NCI-H1105 treated with DMSO at 0.1 percent for 48 hours (cell line): Measurements from ENCODE around the gene ANGPTL8.
A peak's percentile ranks its signal among the peaks of the same experiment; 100 is the strongest.

ENCODE experiments used
- DNase-seq: peaks from one replicate; lab custom pipeline; 2025; lab: John Stamatoyannopoulos, UW

ANGPTL8 gene

DNA sequence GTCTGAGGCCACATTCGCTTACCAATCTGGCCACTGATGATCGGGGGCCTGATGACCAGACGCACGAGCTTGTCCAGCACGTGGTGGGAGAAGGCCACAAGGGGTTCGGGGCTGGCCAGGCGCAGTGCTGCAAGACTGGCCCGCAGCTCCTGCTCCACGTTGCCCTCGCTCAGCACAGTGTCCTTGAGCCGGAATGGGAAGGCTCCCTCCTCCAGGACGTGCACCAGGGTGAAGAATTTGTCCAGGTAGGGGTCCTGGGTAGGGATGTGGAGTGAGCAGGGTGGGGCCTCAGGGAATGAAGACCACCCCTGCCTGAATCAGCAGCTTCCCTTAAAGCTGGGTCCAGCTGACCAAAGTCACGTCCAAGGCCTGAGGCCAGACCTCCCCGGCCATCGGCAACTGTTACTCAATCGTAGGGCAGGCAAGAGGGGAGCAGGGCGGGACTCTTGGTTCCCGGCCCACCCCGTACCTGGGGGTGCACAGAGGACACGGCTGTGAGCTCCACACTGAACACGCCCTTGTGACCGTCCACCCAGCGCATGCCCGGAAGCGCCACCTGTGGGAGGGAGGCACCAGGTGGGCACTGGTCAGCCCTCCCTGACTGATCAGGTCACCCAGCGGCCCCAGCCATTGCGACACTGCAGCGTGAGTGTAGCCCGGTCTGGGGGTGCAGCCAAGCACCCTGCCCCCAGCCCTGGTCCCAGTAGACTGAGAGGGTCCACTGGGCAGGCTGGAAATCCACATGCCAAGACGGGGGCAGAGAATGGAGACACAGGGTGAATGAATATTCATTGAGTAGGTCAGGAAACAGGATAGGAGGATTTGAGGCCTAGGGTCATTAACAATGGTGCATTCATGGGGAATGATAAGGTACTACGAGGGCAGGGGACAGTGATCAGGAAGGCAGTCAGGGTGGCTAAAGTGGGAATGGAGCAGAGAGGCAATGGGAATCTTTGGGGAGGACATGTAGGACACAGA lies 2.8 kb upstream of the ANGPTL8 start:
- no peak for DNase-seq

DNA sequence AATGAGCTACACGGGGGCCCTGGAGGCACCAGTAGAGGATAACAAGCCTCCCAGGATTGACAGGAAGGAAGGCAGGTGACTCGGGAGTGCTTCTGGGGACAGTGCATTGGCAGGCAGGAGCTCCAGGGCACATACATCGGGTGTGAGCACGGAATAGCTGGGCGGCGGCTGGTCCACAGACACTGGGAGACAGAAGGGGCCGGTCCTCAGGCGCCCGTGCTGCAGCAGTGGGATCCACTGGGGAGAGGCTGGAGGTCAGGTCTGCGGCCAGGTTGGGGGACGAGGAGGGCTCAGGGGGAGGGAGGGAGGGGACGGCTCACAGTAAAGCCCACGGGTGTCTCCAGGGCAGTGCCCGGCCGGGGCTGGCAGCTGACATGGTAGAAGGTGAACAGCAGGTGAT lies 2.1 kb upstream of the ANGPTL8 start:
- no peak for DNase-seq

GRCh38 chr19:11238041-11238440 lies 1.4 kb upstream of the ANGPTL8 start:
- DNase-seq: no peak

GRCh38 chr19:11238781-11239376 lies 540 bp upstream of the ANGPTL8 start:
- no peak for DNase-seq

DNA sequence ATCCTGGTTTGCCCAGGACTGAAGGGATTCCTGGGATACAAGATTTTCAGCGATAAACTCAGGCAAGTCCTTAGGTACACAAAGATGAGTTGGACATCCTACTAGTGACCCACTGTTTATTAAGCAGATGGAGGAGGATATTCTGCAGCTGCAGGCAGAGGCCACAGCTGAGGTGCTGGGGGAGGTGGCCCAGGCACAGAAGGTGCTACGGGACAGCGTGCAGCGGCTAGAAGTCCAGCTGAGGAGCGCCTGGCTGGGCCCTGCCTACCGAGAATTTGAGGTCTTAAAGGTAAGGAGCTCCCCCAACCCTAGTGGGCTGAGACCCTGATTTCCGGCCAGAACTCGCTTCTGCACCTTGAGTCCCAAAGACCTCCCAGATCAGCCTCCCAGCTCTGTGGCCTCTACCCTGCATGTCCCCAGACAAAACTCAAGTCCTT lies 607 bp downstream of the ANGPTL8 start:
- no peak for DNase-seq

DNA sequence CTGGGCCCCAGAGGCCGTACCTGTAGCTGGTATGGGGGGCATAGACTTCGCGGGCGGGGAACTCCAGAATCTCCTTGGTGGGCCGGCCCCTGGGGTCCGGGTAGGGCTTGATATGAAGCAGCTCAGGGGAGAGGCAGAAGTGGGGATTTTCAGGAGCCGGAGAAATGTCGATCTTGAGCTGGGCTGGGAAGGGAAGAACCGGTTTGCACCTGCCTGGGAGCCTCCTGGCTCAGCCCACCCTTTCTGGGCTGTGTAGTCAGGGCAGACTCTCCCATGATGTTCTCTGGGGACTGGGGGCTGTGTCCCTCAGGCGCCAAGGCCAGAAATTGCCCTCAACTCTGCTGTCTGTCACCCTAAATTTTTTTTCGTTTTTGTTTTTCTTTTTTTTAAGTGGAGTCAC lies 2.6 kb downstream of the ANGPTL8 start:
- DNase-seq: no peak

DNA sequence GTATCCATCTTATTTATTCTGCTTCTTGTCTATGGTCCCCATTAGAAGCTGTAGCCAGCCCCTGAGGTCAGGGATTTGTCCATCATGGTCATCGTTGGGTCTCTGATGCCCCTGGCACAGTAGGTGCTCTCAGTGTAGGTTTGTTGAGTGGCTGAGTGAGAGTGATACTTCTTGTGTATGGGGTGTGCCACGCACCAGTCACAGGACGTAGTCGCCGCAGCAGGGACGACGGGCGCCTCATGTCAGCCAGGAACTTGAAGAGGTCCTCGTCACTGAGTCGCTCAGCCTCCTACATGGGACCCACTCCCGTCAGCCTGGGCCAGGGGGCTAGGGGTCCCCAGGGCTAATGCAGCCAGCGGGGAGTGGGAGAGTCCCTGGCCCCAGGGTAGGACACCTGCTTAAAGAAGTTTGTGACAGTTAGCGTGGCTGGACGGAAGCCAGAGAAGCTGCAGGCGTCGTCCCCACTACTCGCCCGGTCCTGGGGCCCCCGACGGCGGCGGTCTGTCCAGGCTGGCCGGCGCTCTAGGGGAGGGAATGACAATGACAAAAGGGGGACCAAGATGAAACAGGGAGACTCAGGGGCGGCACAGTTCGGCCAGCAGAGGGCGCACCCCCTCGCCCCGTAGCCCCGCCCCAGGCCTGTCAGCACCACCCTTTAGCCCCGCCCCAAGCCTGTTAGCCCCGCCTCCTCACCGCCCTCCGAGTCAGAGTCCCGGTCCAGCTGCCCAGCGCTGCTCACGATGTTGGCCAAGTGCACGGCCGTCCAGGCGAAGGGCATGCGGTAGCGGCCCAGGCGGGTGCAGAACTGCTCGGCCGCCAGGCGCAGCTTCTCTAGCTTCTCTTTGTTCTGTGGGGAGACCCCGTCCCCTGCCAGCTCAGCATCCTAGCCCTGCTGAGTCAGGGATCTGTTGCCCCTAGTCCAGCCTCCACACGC lies 3.7 kb downstream of the ANGPTL8 start:
- DNase-seq: peak; percentile 71

DNA sequence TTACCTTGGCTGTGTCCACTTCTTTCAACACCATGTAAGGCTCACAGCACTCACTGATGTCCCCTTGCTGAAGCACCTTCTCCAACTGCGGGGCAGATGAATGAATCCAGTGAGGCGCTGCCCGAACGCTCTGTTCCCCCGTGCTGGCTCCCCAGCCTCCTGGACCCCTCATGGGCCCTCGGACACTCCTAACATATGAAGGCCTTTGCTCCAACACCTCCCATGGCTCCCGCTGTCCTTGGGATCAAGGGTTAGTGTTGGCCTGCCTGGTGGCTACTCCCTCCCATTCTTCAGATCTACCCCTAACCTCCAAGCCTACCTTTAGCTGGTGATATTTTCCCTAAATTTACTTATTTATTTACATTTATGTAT lies 4.4 kb downstream of the ANGPTL8 start:
- DNase-seq: no peak

- DNase-seq: no peak
Measured at GRCh38 chr19:11244846-11245589, 5.6 kb downstream of the ANGPTL8 start.

DNA sequence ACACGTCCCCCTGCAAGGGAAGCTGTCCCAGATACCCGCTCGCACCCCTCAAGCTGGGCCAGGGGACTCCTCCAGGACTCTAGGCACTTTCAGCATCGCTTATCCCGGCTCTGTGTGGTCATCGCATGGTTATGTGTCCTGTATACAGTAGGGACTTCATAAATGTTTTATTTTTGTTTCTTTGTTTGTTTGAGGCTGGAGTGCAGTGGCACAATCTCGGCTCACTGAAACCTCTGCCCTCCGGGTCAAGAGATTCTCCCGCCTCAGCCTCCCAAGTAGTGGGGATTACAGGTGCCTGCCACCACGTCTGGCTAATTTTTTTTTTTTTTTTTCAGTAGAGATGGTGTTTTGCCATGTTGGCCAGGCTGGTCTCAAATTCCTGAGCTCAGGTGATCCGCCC lies 7.5 kb downstream of the ANGPTL8 start:
- DNase-seq: no peak

GRCh38 chr19:11247391-11247790 lies 8.0 kb downstream of the ANGPTL8 start:
- DNase-seq: no peak

GRCh38 chr19:11247934-11248333 lies 8.5 kb downstream of the ANGPTL8 start:
- DNase-seq: no peak

DNA sequence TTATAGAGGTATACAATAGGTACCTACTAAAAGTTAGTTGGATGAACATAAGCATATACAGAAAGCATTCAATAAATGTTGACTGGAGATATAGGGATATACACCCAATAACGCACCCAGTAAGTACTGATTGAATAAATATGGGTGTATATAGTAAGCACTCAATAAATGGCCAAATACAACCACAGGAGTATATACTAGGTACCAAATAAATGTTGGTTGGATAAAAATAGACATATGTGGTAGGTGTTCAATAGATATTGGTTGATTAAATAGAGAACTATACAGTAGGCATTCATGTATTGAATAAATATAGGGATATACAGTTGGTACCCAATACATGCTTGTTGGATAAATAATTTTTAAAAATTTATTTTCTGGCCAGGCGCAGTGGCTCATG lies 9.4 kb downstream of the ANGPTL8 start:
- DNase-seq: no peak

DNA sequence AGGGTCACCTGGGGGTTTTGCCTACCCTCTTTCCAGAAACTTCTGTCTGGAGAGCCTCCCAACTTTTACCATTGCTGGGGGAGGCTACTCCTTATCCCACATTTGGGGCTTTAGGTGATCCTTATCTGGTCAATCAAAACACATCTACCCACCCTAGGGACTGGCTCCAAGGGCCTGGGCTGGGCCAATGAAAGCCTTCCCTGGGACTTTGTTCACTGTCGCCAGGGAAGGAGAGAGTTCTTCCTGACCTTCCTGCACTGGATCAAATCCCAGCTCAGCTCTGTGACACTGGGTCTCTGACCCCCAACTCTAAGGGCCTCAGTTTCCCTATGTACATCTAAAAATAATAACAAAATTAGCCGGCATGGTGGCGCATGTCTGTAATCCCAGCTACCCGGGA lies 11.8 kb downstream of the ANGPTL8 start:
- no peak for DNase-seq

GRCh38 chr19:11251650-11252314 lies 12.4 kb downstream of the ANGPTL8 start:
- no peak for DNase-seq

DNA sequence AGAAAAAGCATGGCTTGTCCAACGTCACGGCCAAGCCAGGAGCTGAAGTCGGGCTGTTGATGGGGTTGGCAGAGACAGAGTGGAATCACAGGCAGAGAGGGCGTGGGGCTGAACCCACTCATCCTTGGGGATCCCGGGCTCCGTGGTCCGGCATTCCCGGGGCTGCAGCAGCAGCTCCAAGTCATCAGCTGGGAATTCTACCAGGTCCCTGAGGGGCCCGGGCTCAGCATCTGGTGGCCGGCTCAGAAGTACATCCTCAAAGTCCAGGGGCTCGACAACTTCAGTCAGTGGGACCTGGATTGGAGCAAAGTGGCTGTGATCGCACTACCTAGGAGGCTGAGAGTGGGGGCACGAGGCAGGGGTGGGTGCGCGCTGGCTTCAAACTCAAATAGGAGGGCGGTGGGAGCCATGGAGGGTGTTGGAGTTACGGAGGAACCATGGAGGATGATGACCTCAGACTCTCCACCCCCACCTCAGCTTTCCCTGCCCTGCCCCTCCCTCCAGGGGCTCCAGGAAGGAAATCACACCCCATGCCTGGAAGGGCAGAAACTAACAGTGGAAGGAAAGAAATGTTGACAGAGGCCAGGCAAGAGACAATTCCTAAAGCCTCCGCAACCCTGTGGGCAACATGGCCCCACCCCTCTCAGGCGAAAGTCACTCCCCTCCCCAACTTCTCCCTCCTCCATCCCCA lies 13.4 kb downstream of the ANGPTL8 start:
- DNase-seq: no peak

DNA sequence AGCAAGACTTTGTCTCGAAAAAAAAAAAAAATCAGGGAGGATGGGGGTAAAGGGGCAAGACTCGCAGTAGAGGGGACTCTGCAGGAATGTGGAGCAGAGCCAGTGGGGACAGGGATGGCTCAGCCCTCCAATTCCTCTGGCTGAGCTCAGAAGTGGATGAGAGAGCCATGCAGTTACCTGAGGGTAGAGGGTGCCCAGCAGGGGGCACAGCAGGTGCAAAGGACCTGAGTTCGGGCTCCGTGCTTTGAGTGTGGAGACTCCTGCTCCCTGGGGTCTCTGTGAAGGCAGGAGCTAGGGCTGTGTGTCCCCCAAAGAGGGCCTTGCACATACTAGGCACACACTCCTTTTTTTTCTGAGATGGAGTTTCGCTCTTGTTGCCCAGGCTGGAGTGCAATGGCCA lies 15.2 kb downstream of the ANGPTL8 start:
- DNase-seq: no peak

GRCh38 chr19:11256189-11256588 lies 16.8 kb downstream of the ANGPTL8 start:
- DNase-seq: no peak

GRCh38 chr19:11257846-11258380 lies 18.5 kb downstream of the ANGPTL8 start:
- no peak for DNase-seq

- no peak for DNase-seq
Measured at GRCh38 chr19:11260996-11261395, 21.6 kb downstream of the ANGPTL8 start.
